ENCODE data around the gene CDH13.

CDH13 gene

GRCh38 chr16:83137894-83138293, 511.1 kb downstream of the CDH13 start:
- H3K4me3 ChIP-seq (replicated peaks; ENCODE audit: insufficient read depth, low read length) = no peak overlapping the region
- no peaks in the 10 kb centered on the region for H3K27me3 ChIP-seq (ENCODE audit: insufficient read depth, poor library complexity, severe bottlenecking)
- H3K27ac ChIP-seq (replicated peaks) = no peak overlapping the region
- no peak for TF ChIP-seq GABPA (IDR thresholded peaks at IDR 0.05; ENCODE audit: low read depth)
- no peak for TF ChIP-seq POLR2AphosphoS5 (IDR thresholded peaks at IDR 0.05; ENCODE audit: low read depth)
- TF ChIP-seq SPI1 (IDR thresholded peaks at IDR 0.05; ENCODE audit: borderline replicate concordance, low read depth) = no peak
- no peak for TF ChIP-seq REST (IDR thresholded peaks at IDR 0.05; ENCODE audit: insufficient replicate concordance, low read depth)
- TF ChIP-seq CTCF (IDR thresholded peaks at IDR 0.05; ENCODE audit: insufficient read depth, low read length) = no peak
- no peak for DNase-seq (ENCODE audit: low read depth in 1 of 2, low spot score in 1 of 2)

- TF ChIP-seq GABPA (IDR thresholded peaks at IDR 0.05; ENCODE audit: low read depth) = no peak
- no peak for TF ChIP-seq SPI1 (IDR thresholded peaks at IDR 0.05; ENCODE audit: borderline replicate concordance, low read depth)
- no peak for TF ChIP-seq REST (IDR thresholded peaks at IDR 0.05; ENCODE audit: insufficient replicate concordance, low read depth)
- TF ChIP-seq POLR2AphosphoS5 (IDR thresholded peaks at IDR 0.05; ENCODE audit: low read depth) = no peak
- no peak for TF ChIP-seq CTCF (IDR thresholded peaks at IDR 0.05; ENCODE audit: insufficient read depth, low read length)
- H3K4me3 ChIP-seq (replicated peaks; ENCODE audit: insufficient read depth, low read length) = no peak overlapping the region
- H3K27ac ChIP-seq (replicated peaks) = no peak overlapping the region
- H3K27me3 ChIP-seq (ENCODE audit: insufficient read depth, poor library complexity, severe bottlenecking) = no peaks in the 10 kb centered on the region
- no peak for DNase-seq (ENCODE audit: low read depth in 1 of 2, low spot score in 1 of 2)
Measured at GRCh38 chr16:83138512-83138911, 511.7 kb downstream of the CDH13 start.

- Histone ChIP-seq H3K27me3 (ENCODE audit: insufficient read depth, poor library complexity, severe bottlenecking) (no peaks in the 10 kb centered on the region), H3K27ac (replicated peaks) (no peak overlapping the region), H3K4me3 (replicated peaks; ENCODE audit: insufficient read depth, low read length) (no peak overlapping the region)
- no peak for DNase-seq (ENCODE audit: low read depth in 1 of 2, low spot score in 1 of 2)
- TF ChIP-seq GABPA (IDR thresholded peaks at IDR 0.05; ENCODE audit: low read depth) (no peak), POLR2AphosphoS5 (IDR thresholded peaks at IDR 0.05; ENCODE audit: low read depth) (no peak), SPI1 (IDR thresholded peaks at IDR 0.05; ENCODE audit: borderline replicate concordance, low read depth) (no peak), REST (IDR thresholded peaks at IDR 0.05; ENCODE audit: insufficient replicate concordance, low read depth) (no peak), CTCF (IDR thresholded peaks at IDR 0.05; ENCODE audit: insufficient read depth, low read length) (no peak)
Measured at GRCh38 chr16:83138976-83139690, 512.4 kb downstream of the CDH13 start.
